Metanephros (tissue), 2 donors: Measurements from ENCODE around the gene AGBL1. TPM values are rescaled to one million over a fixed set of nuclear protein-coding genes. Genes with fewer than 3 reads are reported as not detected.

Experiments used
- small RNA-seq: library from RNA; depleted of rRNA; stranded (forward); fragments of <200 nt; gene quantifications from one replicate; pipeline ENCODE3, GENCODE V24; 2014; ENCODE audit warnings: low replicate concordance
- total RNA-seq: library from RNA; depleted of rRNA; stranded (reverse); fragments of >200 nt; gene quantifications from one replicate; pipeline ENCODE4 v1.2.3, GENCODE V29; 2014

Gene AGBL1
- total RNA-seq: 9.9 TPM

DNA sequence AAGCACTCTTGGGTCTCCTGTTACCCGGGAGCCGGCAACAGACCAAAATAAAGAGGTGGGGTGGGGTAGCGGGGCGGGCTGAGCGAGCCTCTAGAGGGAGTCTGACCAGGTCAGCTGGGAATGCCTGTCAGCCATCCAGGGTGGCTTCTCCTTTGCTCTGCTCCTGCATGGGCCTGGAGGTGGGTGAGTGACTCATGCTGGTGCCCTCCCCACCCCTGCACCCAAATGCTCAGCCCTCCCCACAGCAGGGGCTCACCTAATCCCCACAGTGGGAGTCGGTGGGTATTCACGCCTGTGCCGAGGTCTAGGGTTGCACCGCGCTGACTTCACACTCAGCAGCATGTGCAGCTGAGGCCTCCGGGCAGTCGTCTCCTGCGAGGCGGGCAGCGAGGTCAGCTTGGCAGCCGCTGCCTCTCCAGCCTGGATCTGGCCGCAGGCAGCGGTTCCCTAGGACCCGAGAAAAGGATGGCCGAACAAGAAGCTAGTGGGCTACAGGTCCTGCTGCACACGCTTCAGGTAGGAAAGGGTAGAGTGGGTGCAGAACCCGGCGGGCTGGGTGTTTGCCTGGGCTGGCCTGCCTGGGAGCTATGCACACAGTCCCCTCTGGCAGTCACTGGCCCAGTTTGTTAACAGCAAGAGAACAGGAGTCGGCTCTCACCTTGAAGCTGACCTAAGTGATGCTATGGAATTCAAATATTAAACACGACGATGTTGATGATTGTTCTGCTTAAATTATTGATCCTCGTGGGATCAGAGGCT, at the start of gene AGBL1:
Gene AGBL1 (plus strand): TSS at position 364 of the 759 bp plus-strand sequence.

Small RNA genes lying within 50 kb of the gene (small RNA-seq; reads per million reads assigned to genes)
- gene RF00284 (not detected), gene RNA5SP400 (not detected)
